ENCODE measurements around the gene LMTK3. TPM values are rescaled to one million over a fixed set of nuclear protein-coding genes. Genes with fewer than 3 reads are reported as not detected.
A peak's percentile ranks its signal among the peaks of the same experiment; 100 is the strongest.

Gene LMTK3
- total and polyA plus RNA-seq, 8 donors, result 0.45 to 23.5 (median 1.4) TPM; not detected in 1

DNA sequence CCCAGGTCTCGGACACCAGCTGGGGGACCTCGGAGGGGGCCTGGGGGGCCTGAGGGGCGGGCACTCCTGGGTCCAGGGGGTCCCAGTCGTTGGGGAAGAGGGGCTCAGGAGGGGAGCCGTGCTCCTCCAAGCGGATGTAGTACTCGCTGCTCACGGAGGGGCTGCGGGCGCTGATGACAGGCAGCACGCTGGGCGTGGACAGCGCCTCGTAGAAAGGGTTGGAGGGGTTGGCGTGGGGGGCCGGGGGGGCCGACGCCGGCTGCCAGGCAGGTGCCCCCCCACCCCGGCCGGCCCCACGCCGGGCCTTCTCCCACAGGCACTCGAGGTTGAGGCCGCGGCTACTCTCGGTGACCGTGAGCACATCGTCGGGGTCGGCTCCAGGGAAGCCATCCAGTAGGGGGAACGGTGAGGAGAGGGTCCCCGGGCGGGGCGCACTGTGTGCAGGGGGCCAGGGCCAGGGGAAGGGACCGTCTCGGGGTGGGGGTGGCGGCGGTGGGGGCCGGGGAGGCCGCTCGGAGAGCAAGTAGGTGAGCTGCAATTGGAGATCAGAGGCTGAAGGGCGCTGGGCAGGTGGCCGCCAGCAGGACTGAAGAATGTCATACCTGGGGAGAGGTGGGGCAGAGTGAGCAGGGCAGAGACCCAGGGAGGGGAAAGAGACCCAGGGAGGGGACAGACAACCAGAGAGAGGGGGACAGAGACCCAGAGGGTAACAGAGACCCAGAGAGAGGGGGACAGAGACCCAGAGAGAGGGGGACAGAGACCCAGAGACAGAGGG, 12.1 kb downstream of the LMTK3 start:
- no peak overlapping the region for H3K4me3 ChIP-seq
- intact Hi-C loops (cut with DNase I; ENCODE audit: low total_unique reads), result no loop called here
- DNase-seq, result peak in 1 of 2 donors; percentile 17
- H3K4me1 ChIP-seq, result peaks cover 26 to 60% (median 45%) of the 10 kb centered on the region in 4 donors
- 60 to 70% (median 64%) methylated on average over 29 to 44 of the region's 44 CpGs for WGBS, 5 donors
- no peaks in the 10 kb centered on the region for H3K36me3 ChIP-seq
- TF ChIP-seq, protein P1, sequence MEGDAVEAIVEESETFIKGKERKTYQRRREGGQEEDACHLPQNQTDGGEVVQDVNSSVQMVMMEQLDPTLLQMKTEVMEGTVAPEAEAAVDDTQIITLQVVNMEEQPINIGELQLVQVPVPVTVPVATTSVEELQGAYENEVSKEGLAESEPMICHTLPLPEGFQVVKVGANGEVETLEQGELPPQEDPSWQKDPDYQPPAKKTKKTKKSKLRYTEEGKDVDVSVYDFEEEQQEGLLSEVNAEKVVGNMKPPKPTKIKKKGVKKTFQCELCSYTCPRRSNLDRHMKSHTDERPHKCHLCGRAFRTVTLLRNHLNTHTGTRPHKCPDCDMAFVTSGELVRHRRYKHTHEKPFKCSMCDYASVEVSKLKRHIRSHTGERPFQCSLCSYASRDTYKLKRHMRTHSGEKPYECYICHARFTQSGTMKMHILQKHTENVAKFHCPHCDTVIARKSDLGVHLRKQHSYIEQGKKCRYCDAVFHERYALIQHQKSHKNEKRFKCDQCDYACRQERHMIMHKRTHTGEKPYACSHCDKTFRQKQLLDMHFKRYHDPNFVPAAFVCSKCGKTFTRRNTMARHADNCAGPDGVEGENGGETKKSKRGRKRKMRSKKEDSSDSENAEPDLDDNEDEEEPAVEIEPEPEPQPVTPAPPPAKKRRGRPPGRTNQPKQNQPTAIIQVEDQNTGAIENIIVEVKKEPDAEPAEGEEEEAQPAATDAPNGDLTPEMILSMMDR (IDR thresholded peaks at IDR 0.05), result no peak
- TF ChIP-seq POLR2A (IDR thresholded peaks at IDR 0.05) (no peak), EP300 (IDR thresholded peaks at IDR 0.05) (no peak), POLR2AphosphoS5 (IDR thresholded peaks at IDR 0.05) (no peak)
- H3K27me3 ChIP-seq, result peaks cover 0 to 59% (median 29%) of the 10 kb centered on the region in 3 donors
- H3K9me3 ChIP-seq, result no peaks in the 10 kb centered on the region
- H3K27ac ChIP-seq, result no peak overlapping the region

- no peaks in the 10 kb centered on the region for H3K36me3 ChIP-seq
- intact Hi-C loops (cut with DNase I; ENCODE audit: low total_unique reads), result no loop called here
- TF ChIP-seq EP300 (IDR thresholded peaks at IDR 0.05) (no peak), POLR2A (IDR thresholded peaks at IDR 0.05) (no peak), POLR2AphosphoS5 (IDR thresholded peaks at IDR 0.05) (no peak)
- TF ChIP-seq, protein P1 (IDR thresholded peaks at IDR 0.05), result no peak
- H3K9me3 ChIP-seq, result no peaks in the 10 kb centered on the region
- peak in 1 of 2 donors; percentile 14 for DNase-seq
- 38 to 61% (median 51%) methylated on average over 15 to 56 of the region's 59 CpGs for WGBS, 5 donors
- peak overlapping the region in 1 of 4 donors; percentile 5 for H3K4me3 ChIP-seq
- H3K27ac ChIP-seq, result no peak overlapping the region
- peaks cover 0 to 59% (median 29%) of the 10 kb centered on the region in 3 donors for H3K27me3 ChIP-seq
- H3K4me1 ChIP-seq, result peaks cover 30 to 67% (median 51%) of the 10 kb centered on the region in 4 donors
Measured at GRCh38 chr19:48498595-48499311, 12.9 kb downstream of the LMTK3 start.

- peaks cover 0 to 65% (median 29%) of the 10 kb centered on the region in 3 donors for H3K27me3 ChIP-seq
- TF ChIP-seq POLR2AphosphoS5 (IDR thresholded peaks at IDR 0.05), result no peak
- no peak for TF ChIP-seq POLR2A (IDR thresholded peaks at IDR 0.05)
- TF ChIP-seq, protein P1 (IDR thresholded peaks at IDR 0.05), result no peak
- TF ChIP-seq EP300 (IDR thresholded peaks at IDR 0.05), result no peak
- no peak overlapping the region for H3K27ac ChIP-seq
- H3K9me3 ChIP-seq, result no peaks in the 10 kb centered on the region
- no peaks in the 10 kb centered on the region for H3K36me3 ChIP-seq
- DNase-seq, result peak in 1 of 2 donors; percentile 3
- peak overlapping the region in 1 of 4 donors; percentile 5 for H3K4me3 ChIP-seq
- WGBS, 5 donors, result 42 to 80% (median 71%) methylated on average over 29 to 46 of the region's 46 CpGs
- H3K4me1 ChIP-seq, result peaks cover 30 to 73% (median 52%) of the 10 kb centered on the region in 4 donors
- intact Hi-C loops (cut with DNase I; ENCODE audit: low total_unique reads), result no loop called here
Measured at GRCh38 chr19:48497728-48498594, 13.7 kb downstream of the LMTK3 start.
